RCC 7860 (cell line): ENCODE measurements around the gene TOM1L1.
"Not testable (repeated sequence)": the region's sequence is repeated elsewhere in the genome, so short reads cannot be mapped to it uniquely, and the experiment has no call there.

ENCODE experiments used
- DNase-seq: peaks from one replicate; pipeline ENCODE4 v3.0.0-alpha.2; 2015; ENCODE audit warnings: low spot score
- FAIRE-seq: peaks from 2 replicates; lab custom pipeline; 2012; peaks lifted over from hg19 to GRCh38; lab: Jason Lieb, UNC

TOM1L1 gene

GRCh38 chr17:54900457-54901229, at the start of gene TOM1L1:
Gene TOM1L1 (plus strand): TSS chr17:54900852. CDS start chr17:54900866, 14 bp downstream.
- DNase-seq = peak; percentile 55
- FAIRE-seq = no peak

DNA sequence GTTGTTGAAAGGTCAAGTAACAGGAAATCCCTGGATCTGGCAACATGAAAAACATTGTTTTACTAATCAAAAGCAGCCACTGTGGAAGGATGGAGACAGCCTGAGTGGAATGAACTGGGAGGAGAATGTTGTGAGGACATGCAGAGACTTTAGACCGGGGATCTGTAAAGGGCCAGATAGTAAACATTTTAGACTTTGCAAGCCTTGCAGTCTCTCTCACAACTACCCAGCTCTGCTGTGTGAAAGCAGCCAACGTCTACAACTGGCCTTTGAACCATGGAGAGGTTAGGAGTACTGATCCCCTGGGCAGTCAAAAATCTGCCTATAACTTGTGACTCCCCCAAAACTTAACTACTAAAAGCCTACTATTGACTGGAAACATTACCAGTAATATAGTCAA, 41.5 kb upstream of the TOM1L1 start:
- DNase-seq = no peak
- FAIRE-seq = no peak

DNA sequence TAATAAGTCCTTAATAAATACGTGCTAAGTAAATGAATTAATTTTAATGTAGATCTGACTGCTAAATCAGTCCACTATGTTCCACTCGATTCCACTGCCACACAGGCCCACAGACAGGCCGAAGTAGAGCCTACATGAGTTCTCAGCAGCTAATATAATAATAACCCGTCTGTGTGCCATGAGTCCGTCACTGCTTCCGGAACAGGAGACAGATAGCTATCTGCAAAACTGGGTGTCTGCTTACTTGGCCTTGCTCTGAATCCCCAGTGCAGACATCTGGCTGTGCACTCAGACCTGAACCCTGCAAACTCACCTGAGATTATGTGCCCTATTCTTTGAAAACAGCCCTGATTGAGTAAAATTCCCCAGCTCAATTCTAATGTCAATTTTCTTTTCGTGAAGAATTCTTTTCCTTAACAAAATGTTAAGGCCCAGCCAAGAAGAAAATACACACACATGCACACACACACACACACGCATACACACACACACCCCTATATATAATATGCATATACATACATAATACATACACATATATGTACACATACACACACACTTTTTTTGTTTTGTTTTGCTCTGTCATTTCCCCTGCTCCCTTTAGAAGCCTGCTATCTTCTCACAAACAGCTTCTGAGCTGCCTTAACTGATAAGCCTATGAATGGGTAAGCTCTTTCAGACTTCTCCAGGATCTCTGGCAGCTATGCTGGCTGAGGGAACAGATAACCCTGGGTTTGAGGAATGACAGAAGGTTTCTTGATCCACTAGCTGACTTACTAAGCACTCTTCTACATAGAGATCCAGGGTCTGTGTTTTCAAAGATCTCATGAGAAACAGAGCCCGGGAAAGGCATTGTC, 39.8 kb upstream of the TOM1L1 start:
- DNase-seq = no peak
- FAIRE-seq = no peak

- DNase-seq (no peak), FAIRE-seq (no peak)
Observed at GRCh38 chr17:54861471-54861983, 39.1 kb upstream of the TOM1L1 start.

DNA sequence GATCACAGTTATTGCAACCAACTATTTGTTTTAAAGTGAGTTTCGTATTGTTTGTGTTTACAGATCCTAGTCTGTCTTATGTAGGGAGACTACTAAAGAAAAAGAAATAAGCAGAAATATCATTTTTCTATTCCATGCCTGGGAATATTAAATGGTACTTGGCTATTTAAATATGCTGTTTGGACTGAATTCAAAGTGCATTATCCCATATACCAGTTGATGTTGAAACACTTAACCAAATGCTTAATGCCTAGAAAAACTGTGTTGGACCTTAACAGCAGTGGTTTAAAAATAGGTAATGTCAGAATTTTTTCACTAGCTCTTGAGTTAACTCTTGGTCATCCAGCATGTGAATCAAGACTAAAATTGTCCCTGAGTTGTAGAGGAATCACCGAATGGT, 37.5 kb upstream of the TOM1L1 start:
- DNase-seq = no peak
- no peak for FAIRE-seq

GRCh38 chr17:54864070-54864469, 36.6 kb upstream of the TOM1L1 start:
- FAIRE-seq (no peak), DNase-seq (no peak)

GRCh38 chr17:54864636-54865356, 35.9 kb upstream of the TOM1L1 start:
- FAIRE-seq (no peak), DNase-seq (no peak)

GRCh38 chr17:54867634-54868033, 33.0 kb upstream of the TOM1L1 start:
- FAIRE-seq (no peak), DNase-seq (no peak)

DNA sequence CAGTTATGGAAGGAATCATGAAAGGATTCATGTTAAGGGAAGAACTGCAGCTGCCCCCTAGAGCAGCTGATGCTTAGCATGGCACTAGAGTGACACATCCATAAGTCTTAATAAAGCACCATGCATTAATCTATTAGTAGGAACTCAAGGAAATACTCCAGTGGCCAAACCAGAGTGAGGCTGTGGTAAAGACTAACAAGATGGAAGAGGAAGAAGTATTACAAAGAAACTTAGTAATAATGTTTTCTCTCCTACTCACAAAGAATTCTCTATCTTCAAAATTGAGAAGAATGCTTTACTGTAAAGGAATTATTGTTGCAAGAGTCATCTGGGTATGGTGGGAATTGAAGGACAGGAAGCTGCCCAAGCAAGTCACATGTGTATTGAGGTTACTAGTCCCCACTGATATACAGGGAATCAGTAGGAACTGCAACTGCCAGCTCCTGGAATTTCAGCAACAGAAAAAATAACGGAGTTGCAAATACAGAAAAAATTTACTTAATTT, 29.9 kb upstream of the TOM1L1 start:
- FAIRE-seq = no peak
- no peak for DNase-seq

DNA sequence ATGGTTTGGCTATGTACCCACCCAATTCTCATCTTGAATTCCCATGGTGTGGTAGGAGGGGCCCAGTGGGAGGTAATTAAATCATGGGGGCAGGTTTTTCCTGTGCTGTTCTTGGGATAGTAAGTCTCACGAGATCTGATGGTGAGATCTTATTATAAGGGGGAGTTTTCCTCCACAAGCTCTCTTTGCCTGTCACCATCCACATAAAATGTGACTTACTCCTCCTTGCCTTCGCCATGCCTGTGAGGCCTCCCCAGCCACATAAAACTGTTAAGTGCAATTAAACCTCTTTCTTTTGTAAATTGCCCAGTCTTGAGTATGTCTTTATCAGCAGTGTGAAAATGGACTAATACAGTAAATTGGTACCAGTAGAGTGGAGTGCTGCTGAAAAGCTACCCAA, 24.7 kb upstream of the TOM1L1 start:
- not testable (repeated sequence) for DNase-seq, FAIRE-seq

DNA sequence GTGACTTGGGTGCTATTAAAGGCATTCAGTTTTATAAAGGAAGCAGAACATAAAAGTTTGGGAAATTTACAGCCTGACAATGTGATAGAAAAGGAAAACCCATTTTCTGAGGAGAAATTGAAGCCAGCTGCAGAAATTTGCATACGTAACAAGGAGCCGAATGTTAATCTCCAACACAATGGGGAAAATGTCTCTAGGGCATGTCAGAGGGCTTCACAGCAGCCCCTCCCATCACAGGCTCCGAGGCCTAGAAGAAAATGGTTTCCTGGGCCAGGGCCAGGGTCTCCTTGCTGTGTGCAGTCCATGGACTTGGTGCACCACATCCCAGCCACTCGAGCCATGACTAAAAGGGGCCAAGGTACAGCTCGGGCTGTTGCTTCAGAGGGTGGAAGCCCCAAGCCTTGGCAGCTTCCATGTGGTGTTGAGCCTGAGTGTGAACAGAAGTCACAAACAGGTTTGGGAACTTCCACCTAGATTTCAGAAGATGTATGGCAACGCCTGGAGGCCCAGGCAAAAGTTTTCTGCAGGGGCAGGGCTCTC, 23.9 kb upstream of the TOM1L1 start:
- DNase-seq (no peak), FAIRE-seq (no peak)

- FAIRE-seq = no peak
Observed at GRCh38 chr17:54881255-54881972, 19.2 kb upstream of the TOM1L1 start.

GRCh38 chr17:54882371-54882770, 18.3 kb upstream of the TOM1L1 start:
- FAIRE-seq = no peak
- no peak for DNase-seq

More at GRCh38 chr17:54881255-54881972, 19.2 kb upstream of the TOM1L1 start:
- no peak for DNase-seq

DNA sequence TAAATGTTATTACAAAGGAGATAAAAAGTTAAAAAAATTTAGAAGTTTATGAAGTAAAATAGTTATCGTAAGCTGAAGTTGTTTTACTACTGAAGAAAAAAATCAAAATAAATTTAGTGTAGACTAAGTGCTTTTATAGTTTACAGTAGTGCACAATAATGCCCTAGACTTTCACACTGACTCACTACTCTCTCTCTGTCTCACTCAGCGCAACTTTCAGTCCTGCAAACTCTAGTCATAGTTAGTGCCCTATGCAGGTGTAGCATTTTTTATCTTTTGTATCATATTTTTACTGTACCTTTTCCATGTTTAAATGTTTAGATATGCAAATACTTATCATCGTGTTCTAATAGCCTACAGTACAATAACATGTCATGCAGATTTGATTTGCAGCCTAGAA, 17.7 kb upstream of the TOM1L1 start:
- no peak for FAIRE-seq
- no peak for DNase-seq

DNA sequence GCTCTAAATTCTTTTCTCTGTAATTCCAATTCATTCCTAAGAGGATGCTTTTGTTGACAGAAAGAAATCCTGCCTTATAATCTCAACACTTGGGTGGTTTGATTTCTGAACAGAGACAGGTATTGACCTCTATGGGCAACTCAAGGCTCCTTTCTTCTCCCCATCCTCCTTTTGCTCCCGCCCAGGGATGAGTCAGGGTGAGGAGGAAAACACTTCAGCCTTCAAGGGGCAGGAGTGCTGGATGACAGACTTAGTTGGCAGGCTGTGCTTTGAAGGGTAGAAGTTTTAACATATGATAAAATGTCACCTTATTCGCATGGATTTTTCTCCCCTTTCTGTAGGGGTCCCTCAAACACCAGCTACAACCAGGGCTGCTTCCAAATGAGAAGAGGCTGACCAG, 16.7 kb upstream of the TOM1L1 start:
- FAIRE-seq (no peak), DNase-seq (no peak)

- FAIRE-seq = no peak
- no peak for DNase-seq
Observed at GRCh38 chr17:54887787-54888186, 12.9 kb upstream of the TOM1L1 start.

GRCh38 chr17:54888254-54888653, 12.4 kb upstream of the TOM1L1 start:
- no peak for DNase-seq
- no peak for FAIRE-seq

GRCh38 chr17:54888981-54889380, 11.7 kb upstream of the TOM1L1 start:
- no peak for FAIRE-seq
- DNase-seq = no peak

- peak; percentile 83 for FAIRE-seq
- DNase-seq = peak; percentile 56
Observed at GRCh38 chr17:54891176-54891821, 9.4 kb upstream of the TOM1L1 start.
